ENCODE data around the gene TRMT1L. TPM values are rescaled to one million over a fixed set of nuclear protein-coding genes. Genes with fewer than 3 reads are reported as not detected.

The TRMT1L gene
- total and polyA plus RNA-seq, 10 of the 15 experiments (the other 5 are each of a cell fraction or from before 2014, with no cell fraction given), result 3.5 to 35.2 (median 16.9) TPM

DNA sequence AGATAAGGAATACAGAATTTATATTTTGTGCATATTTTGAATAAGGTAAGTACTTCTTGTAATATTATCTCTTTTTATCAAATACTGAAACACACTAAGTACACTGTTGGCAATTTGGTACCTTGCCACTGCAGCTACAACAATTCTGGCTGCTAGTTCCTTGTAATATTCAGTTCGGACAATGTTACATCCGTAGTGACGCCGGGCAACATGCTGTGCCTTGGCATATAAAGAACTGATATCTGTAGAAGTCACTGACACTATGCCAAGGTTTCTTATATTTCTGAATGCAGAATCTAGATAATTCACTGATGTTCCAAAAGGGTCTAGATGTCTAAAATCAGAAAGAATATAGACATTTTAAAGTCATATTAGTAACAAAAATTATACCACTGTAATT lies 17.5 kb downstream of the TRMT1L start (continued):
- TF ChIP-seq ELK1 (IDR thresholded peaks at IDR 0.05; ENCODE audit: low read depth, low read length) (no peak), HDAC2 (IDR thresholded peaks at IDR 0.05) (no peak), NBN (IDR thresholded peaks at IDR 0.05) (no peak)

DNA sequence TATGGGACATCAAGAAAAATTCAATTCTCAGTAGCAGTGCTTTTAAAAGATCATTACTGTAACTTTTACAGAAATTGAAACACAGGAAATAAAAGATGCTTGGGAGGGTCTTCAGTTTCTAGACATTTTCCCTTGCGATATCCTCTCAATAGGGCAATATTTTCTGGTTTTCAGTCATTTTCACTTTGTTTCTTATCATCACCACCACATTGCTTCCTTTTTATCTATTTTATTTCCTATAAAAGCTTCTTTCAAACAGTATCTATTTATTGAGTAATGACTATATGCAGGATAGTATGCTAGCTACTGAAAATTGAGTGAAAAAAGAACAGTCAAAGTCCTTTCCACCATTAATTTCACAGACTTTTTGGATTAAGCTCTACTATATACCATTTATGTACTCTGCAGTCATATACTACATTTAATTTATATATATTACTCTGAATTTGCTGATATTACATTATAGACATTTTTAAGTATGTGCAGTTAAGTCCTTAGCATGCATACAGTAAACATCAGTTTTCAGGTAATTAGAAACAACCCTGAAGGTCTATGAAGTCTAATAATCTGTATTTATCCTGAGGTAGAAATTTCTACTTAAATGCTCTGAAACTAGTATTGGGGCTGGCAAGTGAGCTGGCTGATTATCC lies 18.7 kb downstream of the TRMT1L start:
- Histone ChIP-seq H3K4me1 (ENCODE audit: control insufficient read depth, insufficient read depth, low read length) (no peaks in the 10 kb centered on the region), H3K9me3 (replicated peaks; ENCODE audit: control insufficient read depth, insufficient read depth, low read length) (peaks cover 3% of the 10 kb centered on the region; the same call in 2 of the 3 replicates), H3K36me3 (ENCODE audit: control insufficient read depth in 2 of 2, insufficient read depth in 2 of 2, low read length in 1 of 2) (peaks cover 0 to 16% of the 10 kb centered on the region in 2 experiments; a peak in 1 of 4 replicates), H3K27me3 (replicated peaks in 1 of 2; ENCODE audit: control insufficient read depth in 2 of 2, insufficient read depth in 2 of 2, low read length in 1 of 2) (no peaks in the 10 kb centered on the region), H3K27ac (ENCODE audit: control insufficient read depth, insufficient read depth) (no peak overlapping the region), H3K9ac (ENCODE audit: control insufficient read depth, insufficient read depth, low read length) (no peak overlapping the region), H3K4me3 (no peak overlapping the region), H4K20me1 (ENCODE audit: control insufficient read depth, insufficient read depth) (no peaks in the 10 kb centered on the region), H3K4me2 (ENCODE audit: control insufficient read depth, insufficient read depth) (no peak overlapping the region), H3K79me2 (ENCODE audit: control insufficient read depth, insufficient read depth, low read length) (no peaks in the 10 kb centered on the region), H2AFZ (ENCODE audit: control insufficient read depth, low read depth, low read length) (no peak overlapping the region)
- no peak for FAIRE-seq
- RAD21 ChIA-PET (ENCODE audit: unreplicated experiment), result no interaction called here
- WGBS (ENCODE audit: insufficient coverage, insufficient replicate concordance, low lambda C conversion rate, missing lambda C conversion rate), result 100% methylated on average over 1 of the region's 1 CpG
- CTCF ChIA-PET, result interaction anchor here (0.6 kb wide), 1 partner anchor 32 kb away, joined by 3 read pairs; no protein-coding TSS in a partner anchor
- no peak for TF ChIP-seq RCOR1 (conservative IDR thresholded peaks at IDR 0.05; ENCODE audit: low read depth, low read length)
- TF ChIP-seq FOS (IDR thresholded peaks at IDR 0.05; ENCODE audit: borderline replicate concordance, extremely low read depth, insufficient read length), result no peak
- TF ChIP-seq CBFB (IDR thresholded peaks at IDR 0.05; ENCODE audit: low read depth), result no peak
- TF ChIP-seq EZH2 (IDR thresholded peaks at IDR 0.05; ENCODE audit: borderline replicate concordance, control insufficient read depth, low read depth, low read length), result no peak
- TF ChIP-seq TBL1XR1 (IDR thresholded peaks at IDR 0.05; ENCODE audit: low read depth, low read length), result no peak
- no peak for DNase-seq (ENCODE audit: low read depth, low spot score)
- BruUV-seq (replicated peaks), result no TSS peak
- POLR2A ChIA-PET, result no interaction called here
- ATAC-seq, result no peak
- in situ Hi-C loops (cut with MboI) (no loop called here), intact Hi-C loops (cut with micrococcal nuclease; ENCODE audit: unreplicated experiment) (no loop called here)
- SMC1A ChIA-PET (ENCODE audit: uncharacterized antibody, unreplicated experiment), result interaction anchor here (1.3 to 1.8 kb wide), 2 partner anchors 15 to 19 kb away, joined by 4 to 7 read pairs; partner anchors contain the start of genes SWT1 and TRMT1L
